Choroid plexus epithelial cell (primary cell): Measurements from ENCODE around the gene FAM227B.
"Not testable (repeated sequence)": the region's sequence is repeated elsewhere in the genome, so short reads cannot be mapped to it uniquely, and the experiment has no call there.

Experiments used
- DNase-seq: peaks from one replicate; pipeline ENCODE4 v3.0.0-alpha.2; 2010; ENCODE audit warnings: low read depth
- H3K4me3 ChIP-seq: 2 replicates; pipeline ENCODE4 v1.5.1; 2011; ENCODE audit warnings: low read depth, mild to moderate bottlenecking, control low read depth, low read length, moderate library complexity
- CTCF ChIP-seq: conservative IDR thresholded peaks from 2 replicates; pipeline ENCODE4 v1.5.1; 2011; ENCODE audit warnings: low read depth, mild to moderate bottlenecking, control low read depth, inconsistent platforms, low read length, moderate library complexity

Gene FAM227B

GRCh38 chr15:49620658-49621368 is at the start of gene FAM227B, which contains the start of gene DTWD1:
Gene FAM227B (minus strand): TSS chr15:49620818. CDS start chr15:49615171, 5,647 bp downstream.
Gene DTWD1 (plus strand): TSS chr15:49621048. CDS start chr15:49625168, 4,120 bp downstream.
- peak; percentile 6 for TF ChIP-seq CTCF
- peak within 1 kb of the TSS; percentile 85 for H3K4me3 ChIP-seq
- DNase-seq = peak; percentile 100

- no peak for TF ChIP-seq CTCF
- DNase-seq = no peak
- no peak overlapping the region for H3K4me3 ChIP-seq
Measured at GRCh38 chr15:49669288-49669687, 48.7 kb upstream of the FAM227B start.

- DNase-seq, H3K4me3 ChIP-seq: not testable (repeated sequence)
Measured at GRCh38 chr15:49666486-49666885, 45.9 kb upstream of the FAM227B start.

GRCh38 chr15:49664716-49665115 is 44.1 kb upstream of the FAM227B start:
- DNase-seq = no peak
- TF ChIP-seq CTCF = no peak
- H3K4me3 ChIP-seq = no peak overlapping the region

- H3K4me3 ChIP-seq = no peak overlapping the region
- DNase-seq = no peak
- TF ChIP-seq CTCF = no peak
Measured at GRCh38 chr15:49656734-49657133, 36.1 kb upstream of the FAM227B start.

- TF ChIP-seq CTCF = no peak
- H3K4me3 ChIP-seq = no peak overlapping the region
- DNase-seq = no peak
Measured at GRCh38 chr15:49652922-49653321, 32.3 kb upstream of the FAM227B start.

GRCh38 chr15:49650676-49651075 is 30.1 kb upstream of the FAM227B start:
- TF ChIP-seq CTCF = no peak
- no peak overlapping the region for H3K4me3 ChIP-seq
- DNase-seq = no peak
